Progenitor cell of endocrine pancreas (in vitro differentiated cells): ENCODE results near the gene TWF1. TPM values are rescaled to one million over a fixed set of nuclear protein-coding genes. Genes with fewer than 3 reads are reported as not detected.
"Not testable (repeated sequence)": the region's sequence is repeated elsewhere in the genome, so short reads cannot be mapped to it uniquely, and the experiment has no call there.

Source experiments
- DNase-seq: peaks from one replicate; pipeline ENCODE4 v3.0.0; 2021; ENCODE audit warnings: low spot score; ENCODE audit not compliant: unreplicated experiment
- H3K27ac Mint-ChIP-seq: 2 replicates; pipeline ENCODE4 v1.8.0; 2021; ENCODE audit warnings: mild to moderate bottlenecking, moderate library complexity, mixed read lengths
- H3K27me3 Mint-ChIP-seq: 2 replicates; pipeline ENCODE4 v1.8.0; 2021; ENCODE audit warnings: mixed read lengths
- H3K36me3 Mint-ChIP-seq: 2 replicates; pipeline ENCODE4 v1.8.0; 2022; ENCODE audit warnings: mixed read lengths; ENCODE audit not compliant: insufficient read depth
- H3K4me1 Mint-ChIP-seq: 2 replicates; pipeline ENCODE4 v1.8.0; 2021; ENCODE audit warnings: low read depth, mixed read lengths
- H3K4me3 Mint-ChIP-seq: 2 replicates; pipeline ENCODE4 v1.8.0; 2021; ENCODE audit warnings: low read depth, mild to moderate bottlenecking, moderate library complexity, mixed read lengths
- H3K9me3 Mint-ChIP-seq: 2 replicates; pipeline ENCODE4 v1.8.0; 2021; ENCODE audit warnings: low read depth, mixed read lengths
- CTCF ChIP-seq: fragments of 200-600 bp; sonication (generic); IDR thresholded peaks from one replicate; pipeline ENCODE4 v1.5.0; 2021; ENCODE audit warnings: antibody characterized with exemption, mild to moderate bottlenecking; ENCODE audit not compliant: unreplicated experiment
- total RNA-seq: library from RNA; stranded (reverse); gene quantifications from 2 replicates; pipeline ENCODE4 v1.2.1, GENCODE V29; 2021

Gene TWF1
- total RNA-seq, 1 donor from 2014 or later: 58.4 TPM

- Mint-ChIP-seq H3K27ac (no peak overlapping the region), H3K27me3 (no peaks in the 10 kb centered on the region), H3K36me3 (peaks cover 8% of the 10 kb centered on the region), H3K9me3 (no peaks in the 10 kb centered on the region), H3K4me1 (peaks cover 3% of the 10 kb centered on the region), H3K4me3 (no peak overlapping the region)
- no peak for DNase-seq
- no peak for TF ChIP-seq CTCF
Measured at GRCh38 chr12:43754015-43754414, 52.1 kb downstream of the TWF1 start.

- not testable (repeated sequence) for H3K4me3 Mint-ChIP-seq, H3K27me3 Mint-ChIP-seq, DNase-seq, H3K9me3 Mint-ChIP-seq, H3K27ac Mint-ChIP-seq, H3K36me3 Mint-ChIP-seq, H3K4me1 Mint-ChIP-seq
Measured at GRCh38 chr12:43751360-43751759, 54.8 kb downstream of the TWF1 start.

GRCh38 chr12:43750814-43751213 lies 55.3 kb downstream of the TWF1 start:
- H3K4me1 Mint-ChIP-seq: no peaks in the 10 kb centered on the region
- H3K4me3 Mint-ChIP-seq: no peak overlapping the region
- H3K9me3 Mint-ChIP-seq: no peaks in the 10 kb centered on the region
- H3K36me3 Mint-ChIP-seq: peaks cover 8% of the 10 kb centered on the region
- DNase-seq: no peak
- no peak for TF ChIP-seq CTCF
- no peaks in the 10 kb centered on the region for H3K27me3 Mint-ChIP-seq
- H3K27ac Mint-ChIP-seq: no peak overlapping the region

GRCh38 chr12:43749016-43749415 lies 57.1 kb downstream of the TWF1 start:
- TF ChIP-seq CTCF: no peak
- no peak overlapping the region for H3K4me3 Mint-ChIP-seq
- H3K36me3 Mint-ChIP-seq: peaks cover 9% of the 10 kb centered on the region
- no peaks in the 10 kb centered on the region for H3K9me3 Mint-ChIP-seq
- H3K27ac Mint-ChIP-seq: no peak overlapping the region
- H3K4me1 Mint-ChIP-seq: no peaks in the 10 kb centered on the region
- H3K27me3 Mint-ChIP-seq: no peaks in the 10 kb centered on the region
- DNase-seq: no peak

- Mint-ChIP-seq H3K27ac (no peak overlapping the region), H3K9me3 (no peaks in the 10 kb centered on the region), H3K4me3 (no peak overlapping the region), H3K36me3 (peaks cover 4% of the 10 kb centered on the region), H3K4me1 (no peaks in the 10 kb centered on the region), H3K27me3 (no peaks in the 10 kb centered on the region)
- no peak for TF ChIP-seq CTCF
- no peak for DNase-seq
Measured at GRCh38 chr12:43744826-43745225, 61.3 kb downstream of the TWF1 start.

Other genes with a start within 250 kb of the TWF1 start
- gene PUS7L, start 47.5 kb downstream of the TWF1 start, total RNA-seq: 10.6 and 14.4 TPM in 2 replicates
- gene IRAK4, start 47.4 kb downstream of the TWF1 start, total RNA-seq: 7.5 and 8.5 TPM in 2 replicates
- gene TMEM117, start 29.8 kb upstream of the TWF1 start, total RNA-seq: 8.9 and 11.6 TPM in 2 replicates